Natural killer cell treated with Interleukin-12 subunit alpha and Interleukin-12 subunit beta and Interleukin-15 and Interleukin-18, amount 100 ng/mL, for 72 hours (primary cell): Measurements from ENCODE around the gene EP400. TPM values are rescaled to one million over a fixed set of nuclear protein-coding genes. Genes with fewer than 3 reads are reported as not detected.
A peak's percentile ranks its signal among the peaks of the same experiment; 100 is the strongest.

ENCODE experiments used
- ATAC-seq, 2 donors: fragments of 150-1000 bp; cut with Tn5 transposase in 1 of 2; sonication (Bioruptor Pico), chemical (Tn5 transposase) in 1 of 2; 2 replicates each; pipeline ENCODE4 v1.10.0; 2021
- DNase-seq: peaks from one replicate; pipeline ENCODE4 v3.0.0; 2022; ENCODE audit warnings: low spot score
- H3K27ac Mint-ChIP-seq, 2 donors: 1 replicate in 1 of 2; 2 replicates in 1 of 2; pipeline ENCODE4 v1.8.0; 2022; ENCODE audit warnings: mixed read lengths in 2 of 2, mild to moderate bottlenecking in 1 of 2, moderate library complexity in 1 of 2
- H3K27me3 Mint-ChIP-seq, 2 donors: 1 replicate in 1 of 2; 2 replicates in 1 of 2; pipeline ENCODE4 v1.8.0; 2022; ENCODE audit warnings: mixed read lengths in 2 of 2
- H3K36me3 Mint-ChIP-seq: one replicate; pipeline ENCODE4 v1.8.0; 2022; ENCODE audit warnings: mixed read lengths
- H3K4me1 Mint-ChIP-seq, 2 donors: 1 replicate in 1 of 2; 2 replicates in 1 of 2; pipeline ENCODE4 v1.8.0; 2022; ENCODE audit warnings: low read depth in 2 of 2, mixed read lengths in 2 of 2, mild to moderate bottlenecking in 1 of 2
- H3K4me3 Mint-ChIP-seq: one replicate; pipeline ENCODE4 v1.8.0; 2022; ENCODE audit warnings: mixed read lengths
- H3K9me3 Mint-ChIP-seq: 2 replicates; pipeline ENCODE4 v1.8.0; 2022; ENCODE audit warnings: mixed read lengths
- total RNA-seq, 2 donors: library from RNA; stranded (reverse); gene quantifications; one replicate each; pipeline ENCODE4 v1.2.3, GENCODE V29; 2022

EP400 gene
- total RNA-seq, 2 donors from 2014 or later = 53.5 to 106 TPM

DNA sequence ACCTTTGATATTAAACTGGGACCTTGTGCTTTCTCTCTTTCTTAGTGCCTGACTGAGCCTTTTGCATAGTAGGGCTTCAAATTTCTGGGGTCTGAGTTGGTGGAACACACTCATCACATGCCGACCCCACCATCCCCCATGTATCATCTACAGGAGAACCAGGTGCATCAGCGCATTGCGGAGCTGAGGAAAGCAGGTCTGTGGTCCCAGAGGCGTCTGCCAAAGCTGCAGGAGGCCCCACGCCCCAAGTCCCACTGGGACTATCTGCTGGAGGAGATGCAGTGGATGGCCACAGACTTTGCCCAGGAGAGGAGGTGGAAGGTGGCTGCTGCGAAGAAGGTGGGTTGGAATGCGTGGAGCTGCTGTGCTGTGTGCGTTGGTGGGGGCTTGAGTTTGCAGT lies 37.8 kb downstream of the EP400 start:
- peaks cover 26% of the 10 kb centered on the region for H3K36me3 Mint-ChIP-seq
- no peak overlapping the region for H3K4me3 Mint-ChIP-seq
- ATAC-seq = no peak
- no peak overlapping the region for H3K27ac Mint-ChIP-seq
- no peaks in the 10 kb centered on the region for H3K27me3 Mint-ChIP-seq
- no peaks in the 10 kb centered on the region for H3K9me3 Mint-ChIP-seq
- no peak for DNase-seq
- H3K4me1 Mint-ChIP-seq = peaks cover 0 to 5% of the 10 kb centered on the region in 2 donors

DNA sequence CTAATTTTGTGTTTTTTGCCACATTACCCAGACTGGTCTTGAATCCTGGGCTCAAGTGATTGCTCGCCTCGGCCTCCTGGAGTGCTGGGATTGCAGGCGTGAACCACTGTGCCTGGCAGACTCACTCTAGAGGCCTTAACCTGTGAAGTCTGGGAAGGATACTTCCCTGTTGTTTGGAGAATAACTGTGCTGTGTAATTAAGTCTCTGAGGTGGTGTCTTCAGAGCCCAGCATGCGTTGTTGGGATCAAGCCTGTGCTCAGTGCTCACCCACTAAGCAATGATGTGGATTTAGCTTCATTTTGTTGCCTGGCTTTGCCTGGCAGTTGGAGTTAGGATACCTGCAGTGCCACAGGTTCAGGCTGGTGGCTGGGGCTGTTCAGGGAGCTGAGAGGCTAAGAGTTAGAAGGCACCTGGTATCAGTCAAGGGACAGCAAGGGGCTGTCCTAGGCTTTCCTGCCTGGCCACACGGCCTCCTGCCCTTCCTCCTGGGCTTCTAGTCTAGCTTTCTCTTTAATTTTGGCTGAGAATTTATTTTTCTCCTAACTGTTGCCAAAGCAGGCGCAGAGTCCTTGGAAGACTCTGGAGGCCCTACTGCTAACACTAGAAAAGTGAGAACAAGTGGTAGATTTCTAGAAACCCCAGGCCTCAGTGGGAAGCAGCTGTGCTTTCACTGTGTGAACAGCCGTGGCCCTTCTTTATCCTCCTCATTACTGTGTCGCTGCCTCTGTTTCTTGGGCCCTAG lies 38.5 kb downstream of the EP400 start:
- Mint-ChIP-seq H3K9me3 (no peaks in the 10 kb centered on the region), H3K27ac (no peak overlapping the region), H3K27me3 (no peaks in the 10 kb centered on the region), H3K4me1 (peaks cover 0 to 5% of the 10 kb centered on the region in 2 donors), H3K4me3 (no peak overlapping the region), H3K36me3 (peaks cover 31% of the 10 kb centered on the region)
- ATAC-seq (no peak), DNase-seq (no peak)

DNA sequence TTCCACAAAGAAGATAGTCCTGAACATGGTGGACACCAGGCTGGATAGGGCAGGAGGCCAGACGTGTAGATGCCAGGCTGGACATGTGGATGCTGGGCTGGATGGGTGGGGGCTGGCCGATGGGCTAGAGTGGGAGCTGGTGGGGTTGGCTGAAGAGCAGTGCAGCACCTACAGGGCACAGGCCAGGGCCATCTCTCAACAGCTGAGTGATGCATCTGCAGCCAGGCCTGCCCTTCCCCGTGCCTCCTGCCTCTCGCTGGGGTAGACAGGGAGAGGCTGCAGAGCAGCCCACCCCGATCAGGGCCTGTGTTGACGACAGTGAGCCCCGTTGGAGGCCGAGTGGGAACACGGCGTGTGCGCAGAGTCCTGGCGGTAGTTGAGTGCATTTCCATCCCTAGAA lies 39.3 kb downstream of the EP400 start:
- ATAC-seq = no peak
- no peak overlapping the region for H3K4me3 Mint-ChIP-seq
- H3K4me1 Mint-ChIP-seq = peaks cover 3 to 5% of the 10 kb centered on the region in 2 donors
- H3K27ac Mint-ChIP-seq = no peak overlapping the region
- peaks cover 39% of the 10 kb centered on the region for H3K36me3 Mint-ChIP-seq
- no peaks in the 10 kb centered on the region for H3K27me3 Mint-ChIP-seq
- H3K9me3 Mint-ChIP-seq = no peaks in the 10 kb centered on the region
- DNase-seq = no peak

DNA sequence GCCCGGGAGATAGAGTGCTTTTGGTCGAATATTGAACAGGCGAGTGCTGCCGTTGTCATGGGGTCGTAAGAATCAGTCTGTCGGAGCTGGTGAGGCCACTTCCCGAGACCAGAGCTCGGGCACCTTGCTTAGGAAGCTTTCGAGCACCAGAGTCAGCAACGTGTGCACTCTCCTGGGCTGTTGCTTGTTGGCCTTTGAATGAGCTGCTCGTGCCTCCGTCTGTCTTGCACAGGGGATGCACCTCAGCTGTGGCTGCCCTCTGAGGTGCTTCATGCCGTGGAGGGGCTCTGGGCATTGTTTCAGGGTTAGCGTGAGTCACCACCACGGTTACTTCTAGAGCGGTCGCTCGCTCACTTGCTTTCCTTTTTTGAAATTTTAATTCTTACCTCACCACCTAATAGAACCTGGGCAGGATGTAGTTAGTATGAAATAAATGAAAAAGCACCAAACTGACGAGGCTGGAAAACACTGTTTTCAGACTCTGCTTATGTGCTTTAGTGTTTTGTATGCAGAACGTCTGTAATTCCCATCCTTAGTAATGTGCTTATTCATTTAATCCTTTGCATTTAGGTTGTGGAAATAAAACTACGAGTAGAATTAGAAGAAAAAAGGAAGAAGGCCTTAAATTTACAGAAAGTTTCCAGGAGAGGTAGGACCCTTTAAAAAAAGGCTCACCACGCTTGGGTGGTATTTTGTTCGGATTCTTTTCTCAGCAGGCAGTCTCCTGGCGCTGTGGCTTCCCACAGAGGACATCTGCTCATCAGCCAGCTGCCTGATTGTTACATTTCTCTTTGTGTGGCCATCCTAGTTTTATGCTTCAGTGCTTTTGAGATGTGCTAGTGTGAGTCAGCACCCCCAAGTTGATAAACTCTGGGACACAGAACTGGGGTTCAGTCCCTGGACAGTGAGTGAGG lies 40.6 kb downstream of the EP400 start:
- Mint-ChIP-seq H3K4me1 (peaks cover 5 to 6% of the 10 kb centered on the region in 2 donors), H3K27me3 (no peaks in the 10 kb centered on the region)

DNA sequence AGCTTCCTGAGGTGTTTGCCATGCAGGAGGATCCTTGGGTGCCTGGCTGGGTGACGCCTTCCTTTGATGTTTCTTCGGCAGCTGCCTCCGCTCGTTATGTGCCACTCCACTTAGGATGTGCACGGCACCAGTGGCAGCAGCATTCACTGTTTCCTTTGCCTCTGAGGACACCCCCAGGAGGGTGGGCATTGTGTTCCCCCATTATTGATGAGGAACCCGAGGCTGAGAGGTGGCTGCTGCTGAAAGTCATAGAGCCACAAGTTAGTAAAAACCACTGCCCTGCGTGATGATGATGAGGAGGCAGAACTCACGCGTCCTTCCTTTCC lies 41.2 kb downstream of the EP400 start:
- no peaks in the 10 kb centered on the region for H3K9me3 Mint-ChIP-seq
- DNase-seq (no peak), ATAC-seq (no peak)
- no peaks in the 10 kb centered on the region for H3K27me3 Mint-ChIP-seq
- H3K36me3 Mint-ChIP-seq = peaks cover 51% of the 10 kb centered on the region
- no peak overlapping the region for H3K4me3 Mint-ChIP-seq
- H3K27ac Mint-ChIP-seq = no peak overlapping the region
- peaks cover 5 to 6% of the 10 kb centered on the region in 2 donors for H3K4me1 Mint-ChIP-seq

More for the DNA sequence above, 40.6 kb downstream of the EP400 start:
- ATAC-seq = no peak
- no peak for DNase-seq
- H3K36me3 Mint-ChIP-seq = peaks cover 51% of the 10 kb centered on the region
- no peak overlapping the region for H3K4me3 Mint-ChIP-seq
- no peaks in the 10 kb centered on the region for H3K9me3 Mint-ChIP-seq
- H3K27ac Mint-ChIP-seq = no peak overlapping the region

DNA sequence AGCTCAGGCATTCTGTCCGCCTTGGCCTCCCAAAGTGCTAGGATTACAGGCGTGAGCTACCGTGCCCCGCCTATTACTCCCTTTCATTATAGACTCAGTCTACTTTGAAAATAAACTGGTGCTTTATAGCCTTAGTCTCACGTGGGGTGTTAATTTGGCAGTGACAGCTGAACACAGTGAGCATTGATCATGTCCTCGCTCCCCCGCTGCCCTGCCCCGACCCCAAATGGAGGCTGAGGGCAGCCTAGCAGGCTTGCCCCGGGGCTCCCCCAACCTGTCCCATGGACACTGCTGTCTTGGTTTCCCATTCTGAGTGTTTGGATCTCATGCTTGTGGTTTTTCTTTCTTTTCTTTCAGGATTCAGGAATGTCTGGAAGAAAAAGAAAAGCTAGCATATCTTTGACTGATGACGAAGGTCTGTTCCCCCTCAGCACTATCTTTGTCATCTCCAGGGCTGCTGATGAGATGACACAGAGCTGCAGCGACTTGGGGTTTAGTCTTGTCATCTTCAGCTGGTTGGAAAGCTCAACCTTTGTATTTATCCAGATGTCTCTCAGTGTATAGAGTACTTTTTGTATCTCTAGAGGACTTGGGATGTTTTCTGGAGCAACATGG lies 42.2 kb downstream of the EP400 start:
- Mint-ChIP-seq H3K4me3 (no peak overlapping the region), H3K27ac (no peak overlapping the region), H3K27me3 (no peaks in the 10 kb centered on the region), H3K9me3 (no peaks in the 10 kb centered on the region), H3K36me3 (peaks cover 57% of the 10 kb centered on the region), H3K4me1 (peaks cover 5 to 6% of the 10 kb centered on the region in 2 donors)
- no peak for DNase-seq
- no peak for ATAC-seq

DNA sequence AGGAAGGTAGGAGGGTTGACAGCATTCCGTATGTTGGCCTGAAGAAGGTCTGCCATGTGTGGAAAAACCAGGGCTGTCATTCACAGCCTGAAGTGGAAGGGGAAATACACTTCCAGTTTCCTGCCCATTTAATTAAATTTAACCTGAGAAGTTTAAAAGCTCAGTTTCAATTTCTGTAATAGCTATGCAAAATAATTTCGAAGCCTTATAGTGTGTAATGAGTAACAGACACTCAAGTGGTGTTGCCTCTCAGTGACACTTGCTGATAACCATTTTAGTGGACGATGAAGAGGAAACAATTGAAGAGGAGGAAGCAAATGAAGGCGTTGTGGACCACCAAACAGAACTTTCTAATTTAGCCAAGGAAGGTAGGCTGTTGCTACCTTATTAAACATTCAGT lies 44.8 kb downstream of the EP400 start:
- no peak for ATAC-seq
- no peaks in the 10 kb centered on the region for H3K9me3 Mint-ChIP-seq
- H3K27me3 Mint-ChIP-seq = no peaks in the 10 kb centered on the region
- no peak overlapping the region for H3K4me3 Mint-ChIP-seq
- H3K4me1 Mint-ChIP-seq = peaks cover 0 to 6% of the 10 kb centered on the region in 2 donors
- peaks cover 52% of the 10 kb centered on the region for H3K36me3 Mint-ChIP-seq
- H3K27ac Mint-ChIP-seq = peak overlapping the region; percentile 3 to 9
- DNase-seq = no peak

DNA sequence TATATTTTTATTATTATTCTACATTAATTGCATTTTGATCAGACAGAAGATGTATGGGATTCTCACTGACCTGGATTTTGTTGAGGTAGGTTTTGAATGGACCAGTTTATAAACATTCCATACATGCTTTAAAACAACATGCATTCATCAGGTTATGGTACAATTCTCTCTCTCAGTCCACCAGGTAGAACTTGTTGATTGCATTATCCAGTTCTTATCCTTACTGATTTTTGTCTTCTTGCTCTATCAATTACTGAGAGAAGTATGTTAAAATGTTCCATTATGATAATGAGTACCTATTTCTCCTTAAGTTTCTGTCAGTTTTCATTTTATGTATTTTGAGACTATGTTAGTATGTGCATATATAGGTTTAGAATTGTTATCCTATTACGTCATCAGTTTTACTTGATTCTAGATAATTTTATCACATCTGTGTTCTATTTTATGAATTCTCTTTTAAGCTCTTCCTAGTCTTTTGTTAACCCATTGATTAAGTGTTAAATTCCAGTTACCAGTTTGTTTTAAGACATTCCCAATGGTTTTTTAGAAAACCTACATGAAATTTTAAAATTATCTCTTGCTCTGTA lies 50.6 kb downstream of the EP400 start:
- ATAC-seq = no peak
- Mint-ChIP-seq H3K27me3 (no peaks in the 10 kb centered on the region), H3K4me1 (peaks cover 0 to 3% of the 10 kb centered on the region in 2 donors), H3K9me3 (no peaks in the 10 kb centered on the region), H3K4me3 (no peak overlapping the region), H3K27ac (peak overlapping the region in 1 of 2 donors; percentile 8), H3K36me3 (peaks cover 11% of the 10 kb centered on the region)
- no peak for DNase-seq

DNA sequence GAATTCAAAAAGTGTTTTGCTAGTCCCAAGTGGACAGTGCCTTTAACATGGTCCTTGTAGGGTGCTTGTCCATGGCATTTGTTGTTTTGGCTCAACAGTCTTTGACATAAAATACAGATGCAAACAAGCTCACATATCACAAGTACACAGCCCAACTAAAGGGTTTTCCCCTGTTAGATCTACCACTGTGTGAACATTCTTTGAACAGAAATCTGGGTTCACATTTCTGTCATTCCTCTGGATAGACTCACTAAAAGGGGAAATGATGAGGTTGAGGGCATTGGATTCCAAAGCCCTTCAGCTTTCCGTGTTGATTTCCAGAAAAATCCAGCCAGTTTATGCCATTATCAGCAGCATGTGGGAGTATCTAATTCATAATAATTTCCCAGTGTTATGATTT lies 54.1 kb downstream of the EP400 start:
- Mint-ChIP-seq H3K27me3 (no peaks in the 10 kb centered on the region), H3K4me1 (peaks cover 0 to 5% of the 10 kb centered on the region in 2 donors), H3K27ac (no peak overlapping the region), H3K9me3 (no peaks in the 10 kb centered on the region), H3K4me3 (no peak overlapping the region), H3K36me3 (peaks cover 17% of the 10 kb centered on the region)
- DNase-seq (no peak), ATAC-seq (no peak)

DNA sequence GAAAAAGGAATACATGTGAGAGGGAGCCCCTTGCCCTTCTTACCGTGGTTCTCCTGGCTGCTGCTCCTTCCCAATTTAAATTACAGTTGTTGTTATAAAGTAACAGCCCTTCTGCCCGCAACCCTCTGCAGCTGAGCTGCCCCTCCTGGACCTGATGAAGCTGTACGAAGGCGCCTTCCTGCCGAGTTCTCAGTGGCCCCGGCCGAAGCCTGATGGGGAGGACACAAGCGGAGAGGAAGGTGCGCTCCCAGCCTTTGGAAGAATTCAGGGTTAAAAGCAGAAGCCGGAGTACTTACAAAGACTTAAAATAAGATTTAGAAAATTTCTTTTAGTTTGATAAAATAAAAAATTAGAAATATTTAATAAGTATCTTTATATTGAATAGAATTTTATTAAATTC lies 55.2 kb downstream of the EP400 start:
- Mint-ChIP-seq H3K4me3 (no peak overlapping the region), H3K27ac (no peak overlapping the region), H3K9me3 (no peaks in the 10 kb centered on the region), H3K36me3 (peaks cover 17% of the 10 kb centered on the region), H3K4me1 (peaks cover 0 to 5% of the 10 kb centered on the region in 2 donors), H3K27me3 (no peaks in the 10 kb centered on the region)
- no peak for ATAC-seq
- no peak for DNase-seq

DNA sequence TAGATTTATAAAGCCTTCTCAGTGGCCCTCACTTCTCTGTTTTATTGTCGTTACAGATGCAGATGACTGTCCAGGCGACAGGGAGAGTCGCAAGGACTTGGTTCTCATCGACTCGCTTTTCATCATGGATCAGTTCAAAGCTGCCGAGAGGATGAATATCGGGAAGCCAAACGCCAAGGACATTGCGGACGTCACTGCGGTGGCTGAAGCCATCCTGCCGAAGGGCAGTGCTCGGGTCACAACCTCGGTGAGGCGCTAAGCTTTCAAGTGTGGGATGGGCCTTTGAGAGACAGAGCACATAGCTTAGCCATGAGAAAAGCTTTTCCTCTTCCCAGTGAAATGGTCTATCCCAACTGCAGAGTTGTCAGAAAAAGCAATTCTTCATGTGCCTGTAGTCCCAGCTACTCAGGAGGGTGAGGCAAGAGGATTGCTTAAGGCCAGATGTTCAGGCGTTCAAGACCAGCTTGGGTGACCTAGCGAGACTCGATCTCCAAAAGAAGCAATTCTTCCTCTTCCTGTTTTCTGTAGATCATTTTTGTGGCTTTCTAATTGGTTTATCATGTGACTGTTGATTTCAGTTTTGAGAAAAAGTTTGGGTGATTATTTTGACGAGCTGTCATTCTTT lies 56.4 kb downstream of the EP400 start:
- peaks cover 0 to 5% of the 10 kb centered on the region in 2 donors for H3K4me1 Mint-ChIP-seq
- no peak overlapping the region for H3K27ac Mint-ChIP-seq
- no peak for DNase-seq
- ATAC-seq = no peak
- H3K4me3 Mint-ChIP-seq = no peak overlapping the region
- H3K9me3 Mint-ChIP-seq = no peaks in the 10 kb centered on the region
- peaks cover 17% of the 10 kb centered on the region for H3K36me3 Mint-ChIP-seq
- no peaks in the 10 kb centered on the region for H3K27me3 Mint-ChIP-seq

DNA sequence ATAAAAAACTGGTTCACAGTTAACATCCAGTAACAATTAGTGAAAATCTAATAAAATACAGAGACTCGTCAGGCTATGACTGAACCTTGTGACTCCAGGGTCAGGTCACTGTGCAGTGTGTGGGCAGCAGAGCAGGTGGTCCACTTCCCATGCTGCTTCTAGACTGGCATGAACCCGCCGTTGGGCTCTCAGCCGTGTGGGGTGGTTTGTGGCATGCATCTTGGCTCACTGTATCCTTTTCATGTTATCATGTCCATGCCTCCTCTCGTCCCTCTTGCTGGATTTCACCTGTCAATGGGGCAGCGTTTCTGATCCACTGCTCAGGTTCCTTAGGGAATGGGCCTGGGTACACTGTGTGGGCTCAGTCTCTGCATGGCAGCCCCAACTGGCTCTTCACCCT lies 57.3 kb downstream of the EP400 start:
- no peak overlapping the region for H3K27ac Mint-ChIP-seq
- H3K4me3 Mint-ChIP-seq = no peak overlapping the region
- DNase-seq = no peak
- peaks cover 17% of the 10 kb centered on the region for H3K36me3 Mint-ChIP-seq
- no peaks in the 10 kb centered on the region for H3K9me3 Mint-ChIP-seq
- no peaks in the 10 kb centered on the region for H3K27me3 Mint-ChIP-seq
- ATAC-seq = no peak
- peaks cover 0 to 5% of the 10 kb centered on the region in 2 donors for H3K4me1 Mint-ChIP-seq

DNA sequence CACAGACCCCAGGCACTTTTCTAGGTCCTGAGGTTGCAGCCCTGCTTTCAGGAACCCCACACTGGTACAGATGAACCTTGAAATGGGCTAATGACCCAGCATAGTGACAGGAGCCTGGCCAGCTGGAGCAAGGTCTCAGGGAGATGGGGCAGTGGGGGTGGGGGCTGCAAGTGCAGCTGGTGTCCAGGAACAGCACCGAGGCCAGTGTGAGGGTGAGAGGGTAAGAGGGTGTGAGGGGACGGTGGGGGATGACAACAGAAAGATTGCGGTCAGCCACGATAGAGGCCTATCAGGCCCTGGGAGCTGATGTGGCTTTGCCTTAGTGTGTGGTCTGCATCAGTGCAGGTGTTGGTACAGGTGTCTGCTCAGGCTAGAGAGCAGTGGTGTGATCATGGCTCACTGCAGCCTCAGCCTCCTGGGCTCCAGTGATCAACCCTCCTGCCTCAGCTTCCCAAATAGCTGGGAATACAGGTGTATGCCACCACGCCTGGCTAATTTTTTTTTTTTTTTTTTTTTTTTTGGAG lies 59.7 kb downstream of the EP400 start:
- Mint-ChIP-seq H3K9me3 (no peaks in the 10 kb centered on the region), H3K4me3 (no peak overlapping the region)

More for the DNA sequence above, 59.7 kb downstream of the EP400 start:
- Mint-ChIP-seq H3K36me3 (peaks cover 17% of the 10 kb centered on the region), H3K27ac (no peak overlapping the region), H3K27me3 (no peaks in the 10 kb centered on the region), H3K4me1 (peaks cover 0 to 5% of the 10 kb centered on the region in 2 donors)
- no peak for DNase-seq
- no peak for ATAC-seq
